GM12878 (cell line): Measurements from ENCODE around the gene EXOSC10. TPM values are rescaled to one million over a fixed set of nuclear protein-coding genes. Genes with fewer than 3 reads are reported as not detected.
A peak's percentile ranks its signal among the peaks of the same experiment; 100 is the strongest.

Experiments used
- ATAC-seq: fragments of 200-7000 bp; cut with Tn5 transposase; 3 replicates; pipeline ENCODE4 v1.9.1; 2020; ENCODE audit warnings: mild to moderate bottlenecking, moderate library complexity
- BruUV-seq: library from RNA; stranded (reverse); fragments of 400-500 nt; replicated peaks from 2 replicates; lab custom pipeline; 2021; lab: Mats Ljungman, UMichigan
- CTCF ChIA-PET: fragments of 300-600 bp; sonication (Branson Sonifier 250); formaldehyde crosslinking; extraction: SDS; loops from one replicate; lab custom pipeline; 2021; ENCODE audit warnings: inconsistent platforms; lab: Yijun Ruan, JAX
- POLR2A ChIA-PET: fragments of 350-600 bp; formaldehyde crosslinking; extraction: SDS; loops from one replicate; lab custom pipeline; 2021; ENCODE audit warnings: inconsistent platforms; lab: Charles Lee
- RAD21 ChIA-PET: fragments of 300-600 bp; sonication (Branson Sonifier 250); formaldehyde crosslinking; loops from one replicate; lab custom pipeline; 2023; ENCODE audit warnings: antibody characterized with exemption; ENCODE audit not compliant: unreplicated experiment; lab: Charles Lee
- SMC1A ChIA-PET: fragments of 300-600 bp; sonication (Branson Sonifier 250); formaldehyde crosslinking; loops from one replicate; lab custom pipeline; 2023; ENCODE audit not compliant: unreplicated experiment, uncharacterized antibody; lab: Charles Lee
- DNase-seq: peaks from one replicate; pipeline ENCODE4 v3.0.0-alpha.2; 2011; ENCODE audit warnings: low read depth, low spot score
- FAIRE-seq: peaks from 3 replicates; lab custom pipeline; 2011; peaks lifted over from hg19 to GRCh38; lab: Jason Lieb, UNC
- H2AFZ ChIP-seq: 2 replicates; pipeline ENCODE4 v1.6.0; 2011; ENCODE audit warnings: low read depth, low read length, control low read depth; ENCODE audit not compliant: control insufficient read depth
- H3K27ac ChIP-seq: 2 replicates; pipeline ENCODE4 v1.5.1; 2011; ENCODE audit warnings: control low read depth; ENCODE audit not compliant: control insufficient read depth, insufficient read depth
- H3K27me3 ChIP-seq, 2 experiments: replicated peaks in 1 of 2; 2 replicates each; pipeline versions ENCODE4 v1.6.0 to v1.6.1; 2011; ENCODE audit warnings: low read length in 1 of 2; ENCODE audit not compliant: control insufficient read depth in 2 of 2, insufficient read depth in 2 of 2
- H3K36me3 ChIP-seq, 2 experiments: 2 replicates each; pipeline ENCODE4 v1.5.1; 2011; ENCODE audit warnings: low read length in 1 of 2; ENCODE audit not compliant: control insufficient read depth in 2 of 2, insufficient read depth in 2 of 2
- H3K4me1 ChIP-seq: 2 replicates; pipeline ENCODE4 v1.6.1; 2011; ENCODE audit warnings: mild to moderate bottlenecking, low read length, moderate library complexity, mixed read lengths; ENCODE audit not compliant: control insufficient read depth, insufficient read depth
- H3K4me2 ChIP-seq: 2 replicates; pipeline ENCODE4 v1.6.0; 2011; ENCODE audit warnings: control low read depth; ENCODE audit not compliant: control insufficient read depth, insufficient read depth
- H3K4me3 ChIP-seq: fragments of 200-600 bp; sonication (generic); 2 replicates; pipeline ENCODE4 v1.5.1; 2016
- H3K79me2 ChIP-seq: 2 replicates; pipeline ENCODE4 v1.6.0; 2011; ENCODE audit warnings: low read length; ENCODE audit not compliant: control insufficient read depth, insufficient read depth
- H3K9ac ChIP-seq: 2 replicates; pipeline ENCODE4 v1.8.0; 2011; ENCODE audit warnings: low read length, control low read depth, mixed read lengths; ENCODE audit not compliant: control insufficient read depth, insufficient read depth
- H3K9me3 ChIP-seq: replicated peaks from 3 replicates; pipeline ENCODE4 v1.5.1; 2011; ENCODE audit warnings: mild to moderate bottlenecking, low read length; ENCODE audit not compliant: control insufficient read depth, insufficient read depth
- H4K20me1 ChIP-seq: 2 replicates; pipeline ENCODE4 v1.6.0; 2011; ENCODE audit not compliant: control insufficient read depth, insufficient read depth
- BRCA1 ChIP-seq: IDR thresholded peaks from 2 replicates; pipeline ENCODE4 v1.6.1; 2011; ENCODE audit warnings: low read depth, low read length, improper control_type of control experiment
- CBFB ChIP-seq: IDR thresholded peaks from 2 replicates; pipeline ENCODE4 v1.6.1; 2016; ENCODE audit warnings: antibody characterized with exemption, low read depth
- CBX5 ChIP-seq: sonication (generic); IDR thresholded peaks from 2 replicates; pipeline ENCODE4 v1.6.1; 2016; ENCODE audit warnings: low read depth, moderate library complexity, mild to moderate bottlenecking, inconsistent platforms
- HDAC2 ChIP-seq: fragments of 200-600 bp; sonication (generic); IDR thresholded peaks from 2 replicates; pipeline ENCODE4 v1.6.1; 2017
- NRF1 ChIP-seq: conservative IDR thresholded peaks from 2 replicates; pipeline ENCODE4 v1.6.1; 2011; ENCODE audit warnings: mild to moderate bottlenecking, low read depth, low read length, improper control_type of control experiment
- RAD21 ChIP-seq: IDR thresholded peaks from 2 replicates; pipeline ENCODE4 v1.6.1; 2011; ENCODE audit warnings: mild to moderate bottlenecking, low read depth, low read length, moderate library complexity; ENCODE audit not compliant: insufficient read depth
- RBBP5 ChIP-seq: fragments of 200-600 bp; sonication (generic); conservative IDR thresholded peaks from 2 replicates; pipeline ENCODE4 v1.6.1; 2016
- RUNX3 ChIP-seq: IDR thresholded peaks from 2 replicates; pipeline ENCODE4 v1.6.1; 2012; ENCODE audit warnings: low read length, inconsistent platforms
- SREBF1 ChIP-seq: IDR thresholded peaks from 2 replicates; pipeline ENCODE4 v1.6.1; 2012; ENCODE audit warnings: mild to moderate bottlenecking, low read length
- WGBS: methylation state at CpG from one replicate; pipeline ENCODE4 v1.1.6; 2016; ENCODE audit warnings: low lambda C conversion rate; ENCODE audit not compliant: insufficient replicate concordance, insufficient coverage; ENCODE audit errors: missing lambda C conversion rate; 5-methylcytosine and 5-hydroxymethylcytosine counted together
- in situ Hi-C: fragments of 300-500 bp; cut with MboI; formaldehyde crosslinking; loops from 9 replicates; pipeline ENCODE4 v1.14.3; 2018; ENCODE audit warnings: mixed read lengths
- intact Hi-C: fragments of 100-400 bp; cut with micrococcal nuclease; formaldehyde crosslinking; loops from one replicate; pipeline ENCODE4 v1.14.2; 2022; ENCODE audit not compliant: unreplicated experiment
- polyA plus RNA-seq, 11 experiments: library from polyadenylated mRNA; depleted of rRNA in 4 of 11; unstranded in 6 of 11; stranded (reverse) in 5 of 11; fragments of >200 nt; fragmentation: Nextera tagmentation in 4 of 11; fragmentation: Illumina TruSeq in 1 of 11; extraction: Ambion mirVana in 4 of 11; extraction: Trizol in 1 of 11; gene quantifications; 1 replicate in 1 of 11; 2 replicates in 10 of 11; pipeline versions ENCODE4 v1.2.1 to v1.2.3, GENCODE V29; 2011 to 2016; ENCODE audit warnings: inconsistent platforms in 2 of 11, missing spikeins in 2 of 11, low read depth in 1 of 11
- total RNA-seq, 4 experiments: library from RNA; depleted of rRNA in 3 of 4; stranded (reverse); fragments of >200 nt in 3 of 4; fragmentation: Illumina TruSeq in 1 of 4; extraction: Trizol in 1 of 4; gene quantifications; 2 replicates each; pipeline versions ENCODE4 v1.2.1 to v1.2.3, GENCODE V29; 2013 to 2021
- TF ChIP-seq, protein P1 (sequence below): fragments of 450-650 bp; IDR thresholded peaks from 2 replicates; pipeline ENCODE4 v1.6.1; 2014; ENCODE audit warnings: mild to moderate bottlenecking
- TF ChIP-seq, protein P2 (sequence below): IDR thresholded peaks from 2 replicates; pipeline ENCODE4 v1.6.1; 2011; ENCODE audit warnings: mild to moderate bottlenecking, low read depth, low read length, moderate library complexity; ENCODE audit not compliant: insufficient replicate concordance

EXOSC10 gene
- total and polyA plus RNA-seq, 10 of the 15 experiments (the other 5 are each of a cell fraction or from before 2014, with no cell fraction given): 16.2 to 86.5 (median 66.4) TPM

DNA sequence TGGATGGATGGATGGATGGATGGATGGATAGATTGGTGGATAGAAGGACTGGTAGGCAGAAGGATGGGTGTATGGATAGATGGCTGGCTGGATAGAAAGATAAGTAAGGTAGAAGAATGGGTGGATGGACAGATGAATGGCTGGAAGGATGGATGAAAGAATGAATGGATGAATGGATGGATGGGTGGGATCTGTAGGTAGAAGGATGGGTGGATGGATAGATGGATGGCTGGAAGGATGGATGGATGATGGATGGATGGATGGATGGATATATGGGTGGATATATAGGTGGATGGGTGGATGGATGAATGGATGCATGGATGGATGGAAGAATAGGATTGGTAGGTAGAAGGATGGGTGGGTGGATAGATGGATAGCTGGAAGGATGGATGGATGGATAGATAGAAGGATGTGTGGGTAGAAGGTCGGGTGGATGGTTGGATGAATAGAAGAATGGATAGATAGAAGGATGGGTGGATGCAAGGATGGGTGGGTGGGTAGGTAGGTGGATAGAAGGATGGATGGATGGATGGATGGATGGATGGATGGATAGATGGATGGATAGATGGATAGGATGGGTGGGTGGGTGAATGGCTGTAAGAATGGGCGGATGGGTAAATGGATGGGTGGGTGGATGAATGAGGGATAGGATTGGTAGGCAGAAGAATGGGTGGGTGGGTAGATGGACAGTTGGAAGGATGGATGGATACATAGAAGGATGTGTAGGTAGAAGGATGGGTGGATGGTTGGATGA is 60.1 kb downstream of the EXOSC10 start:
- Histone ChIP-seq H3K9me3 (no peaks in the 10 kb centered on the region), H2AFZ (no peak overlapping the region), H4K20me1 (no peaks in the 10 kb centered on the region), H3K4me2 (no peak overlapping the region), H3K27ac (no peak overlapping the region), H3K27me3 (no peaks in the 10 kb centered on the region), H3K9ac (no peak overlapping the region), H3K79me2 (no peaks in the 10 kb centered on the region), H3K36me3 (no peaks in the 10 kb centered on the region), H3K4me1 (no peaks in the 10 kb centered on the region)
- intact Hi-C loops (no loop called here), in situ Hi-C loops (loop anchor here (5.0 kb wide), 1 partner anchor 603 kb away; no protein-coding TSS in a partner anchor)
- FAIRE-seq (no peak), ATAC-seq (no peak), DNase-seq (no peak)
- SMC1A ChIA-PET: interaction anchor here (0.7 to 2.9 kb wide), 4 partner anchors 18 to 226 kb away, joined by 3 to 35 read pairs (median 21); no protein-coding TSS in a partner anchor
- 18% methylated on average over 2 of the region's 2 CpGs for WGBS
- POLR2A ChIA-PET: no interaction called here
- RAD21 ChIA-PET: interaction anchor here (0.6 to 4.4 kb wide), 6 partner anchors 26 to 1195 kb away, joined by 3 to 91 read pairs (median 6); partner anchors contain the start of gene FBXO6
- BruUV-seq: no TSS peak
- TF ChIP-seq CBFB: no peak
- no peak for TF ChIP-seq BRCA1
- TF ChIP-seq SREBF1: no peak
- TF ChIP-seq RAD21: no peak
- TF ChIP-seq, all 136 proteins: peak for 0
- CTCF ChIA-PET: interaction anchor here (2.2 to 4.7 kb wide), 6 partner anchors 19 to 609 kb away, joined by 7 to 132 read pairs (median 24); no protein-coding TSS in a partner anchor
- H3K4me3 ChIP-seq: no peak overlapping the region

DNA sequence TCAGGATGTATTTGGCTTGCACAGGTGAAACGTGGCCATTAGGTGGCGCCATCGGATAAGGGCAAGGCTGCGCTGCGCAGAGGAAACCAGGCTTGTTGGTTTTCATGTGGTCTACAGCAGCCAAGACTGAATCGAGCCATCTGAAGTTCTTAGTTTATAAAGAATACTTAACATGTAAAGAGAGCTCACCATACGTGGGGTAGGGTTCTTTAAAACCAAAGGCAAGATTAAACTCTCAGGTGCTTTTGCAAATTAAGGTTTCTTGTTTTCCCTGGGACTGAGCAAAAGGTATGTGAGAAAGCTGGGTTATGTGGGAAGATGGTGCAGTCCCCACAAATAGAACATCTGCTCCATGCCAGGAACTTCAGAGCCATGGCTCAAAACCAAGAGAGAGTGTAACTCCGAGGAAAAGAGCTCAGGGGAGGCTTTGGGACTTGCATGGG is 61.9 kb downstream of the EXOSC10 start:
- ATAC-seq: peak; percentile 99
- Histone ChIP-seq H3K27ac (no peak overlapping the region), H3K9me3 (no peaks in the 10 kb centered on the region), H2AFZ (peak overlapping the region; percentile 17; the same call in 1 of the 2 replicates), H3K36me3 (no peaks in the 10 kb centered on the region), H3K4me1 (no peaks in the 10 kb centered on the region), H3K27me3 (no peaks in the 10 kb centered on the region), H3K9ac (no peak overlapping the region), H3K4me2 (no peak overlapping the region), H3K4me3 (no peak overlapping the region), H3K79me2 (no peaks in the 10 kb centered on the region), H4K20me1 (no peaks in the 10 kb centered on the region)
- in situ Hi-C loops: loop anchor here (5.0 kb wide), 1 partner anchor 605 kb away; no protein-coding TSS in a partner anchor
- ChIA-PET RAD21 (interaction anchor here (0.5 to 4.4 kb wide), 42 partner anchors 10 to 811 kb away, joined by 3 to 91 read pairs (median 4); partner anchors contain the start of genes EXOSC10, FBXO2, FBXO44 and FBXO6), POLR2A (interaction anchor here (0.7 to 1.3 kb wide), 6 partner anchors 10 to 441 kb away, joined by 3 to 4 read pairs (median 4); partner anchors contain the start of gene SRM), CTCF (interaction anchor here (0.6 to 4.7 kb wide), 88 partner anchors 8 to 770 kb away, joined by 3 to 132 read pairs (median 4); partner anchors contain the start of genes AGTRAP, EXOSC10, MTOR and SRM), SMC1A (interaction anchor here (0.6 to 4.3 kb wide), 58 partner anchors 11 to 777 kb away, joined by 3 to 57 read pairs (median 4); partner anchors contain the start of genes EXOSC10, MTOR and TARDBP)
- BruUV-seq: no TSS peak
- peak; percentile 51 for DNase-seq
- intact Hi-C loops: loop anchor here (1.0 kb wide), 3 partner anchors 35 to 608 kb away; no protein-coding TSS in a partner anchor
- peak; percentile 99 for FAIRE-seq
- under 1% methylated on average over 8 of the region's 8 CpGs for WGBS
- 0 out of 2 replicates have a peak, but pooled peaks have one; percentile 12 for TF ChIP-seq NRF1
- TF ChIP-seq RUNX3: peak; percentile 64
- no peak for TF ChIP-seq RBBP5
- TF ChIP-seq, protein P1, sequence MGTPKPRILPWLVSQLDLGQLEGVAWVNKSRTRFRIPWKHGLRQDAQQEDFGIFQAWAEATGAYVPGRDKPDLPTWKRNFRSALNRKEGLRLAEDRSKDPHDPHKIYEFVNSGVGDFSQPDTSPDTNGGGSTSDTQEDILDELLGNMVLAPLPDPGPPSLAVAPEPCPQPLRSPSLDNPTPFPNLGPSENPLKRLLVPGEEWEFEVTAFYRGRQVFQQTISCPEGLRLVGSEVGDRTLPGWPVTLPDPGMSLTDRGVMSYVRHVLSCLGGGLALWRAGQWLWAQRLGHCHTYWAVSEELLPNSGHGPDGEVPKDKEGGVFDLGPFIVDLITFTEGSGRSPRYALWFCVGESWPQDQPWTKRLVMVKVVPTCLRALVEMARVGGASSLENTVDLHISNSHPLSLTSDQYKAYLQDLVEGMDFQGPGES: no peak
- no peak for TF ChIP-seq HDAC2
- TF ChIP-seq, protein P2, sequence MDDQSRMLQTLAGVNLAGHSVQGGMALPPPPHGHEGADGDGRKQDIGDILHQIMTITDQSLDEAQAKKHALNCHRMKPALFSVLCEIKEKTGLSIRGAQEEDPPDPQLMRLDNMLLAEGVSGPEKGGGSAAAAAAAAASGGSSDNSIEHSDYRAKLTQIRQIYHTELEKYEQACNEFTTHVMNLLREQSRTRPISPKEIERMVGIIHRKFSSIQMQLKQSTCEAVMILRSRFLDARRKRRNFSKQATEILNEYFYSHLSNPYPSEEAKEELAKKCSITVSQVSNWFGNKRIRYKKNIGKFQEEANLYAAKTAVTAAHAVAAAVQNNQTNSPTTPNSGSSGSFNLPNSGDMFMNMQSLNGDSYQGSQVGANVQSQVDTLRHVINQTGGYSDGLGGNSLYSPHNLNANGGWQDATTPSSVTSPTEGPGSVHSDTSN: peak; percentile 4
- no peak for TF ChIP-seq CBX5
